ENCODE data around the gene COL15A1.
A peak's percentile ranks its signal among the peaks of the same experiment; 100 is the strongest.

COL15A1 gene

DNA sequence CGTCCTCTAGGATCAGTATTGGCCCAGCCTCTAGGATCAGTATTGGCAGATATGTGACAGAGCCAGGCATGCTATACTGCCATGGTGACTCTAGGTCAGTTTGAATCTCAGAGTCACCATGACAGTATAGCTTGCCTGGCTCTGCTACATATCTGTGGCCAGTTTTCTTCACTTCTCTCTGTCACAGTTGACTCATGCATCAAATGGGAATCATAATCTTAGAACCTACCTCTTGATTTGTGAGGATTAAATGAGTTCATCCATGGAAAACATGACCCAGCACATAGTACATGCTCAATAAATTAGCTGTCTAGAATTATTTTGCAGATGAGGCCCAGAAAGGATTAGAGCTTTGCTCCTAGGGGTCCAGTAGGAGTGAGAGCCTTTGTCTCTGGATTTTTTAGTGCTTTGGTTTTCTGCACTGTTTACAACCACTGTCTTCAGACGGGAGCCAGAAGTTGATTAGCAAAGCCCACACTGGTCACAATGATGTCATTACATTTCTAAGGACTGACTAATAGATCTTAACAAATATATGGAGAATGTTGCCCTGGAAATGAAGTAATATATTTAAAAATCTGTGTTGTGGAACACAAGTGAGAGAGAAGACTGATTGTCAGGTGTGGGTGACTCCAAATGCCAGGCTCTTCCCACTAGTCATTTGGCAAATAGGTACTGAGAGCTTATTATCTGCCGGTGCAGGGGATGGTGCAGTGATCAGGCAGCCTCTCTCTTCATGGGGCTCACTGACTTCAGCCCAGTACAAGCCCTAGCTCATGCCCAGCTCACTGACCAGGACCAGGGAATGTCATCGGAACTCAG, 76.0 kb downstream of the COL15A1 start:
- no peak for DNase-seq

DNA sequence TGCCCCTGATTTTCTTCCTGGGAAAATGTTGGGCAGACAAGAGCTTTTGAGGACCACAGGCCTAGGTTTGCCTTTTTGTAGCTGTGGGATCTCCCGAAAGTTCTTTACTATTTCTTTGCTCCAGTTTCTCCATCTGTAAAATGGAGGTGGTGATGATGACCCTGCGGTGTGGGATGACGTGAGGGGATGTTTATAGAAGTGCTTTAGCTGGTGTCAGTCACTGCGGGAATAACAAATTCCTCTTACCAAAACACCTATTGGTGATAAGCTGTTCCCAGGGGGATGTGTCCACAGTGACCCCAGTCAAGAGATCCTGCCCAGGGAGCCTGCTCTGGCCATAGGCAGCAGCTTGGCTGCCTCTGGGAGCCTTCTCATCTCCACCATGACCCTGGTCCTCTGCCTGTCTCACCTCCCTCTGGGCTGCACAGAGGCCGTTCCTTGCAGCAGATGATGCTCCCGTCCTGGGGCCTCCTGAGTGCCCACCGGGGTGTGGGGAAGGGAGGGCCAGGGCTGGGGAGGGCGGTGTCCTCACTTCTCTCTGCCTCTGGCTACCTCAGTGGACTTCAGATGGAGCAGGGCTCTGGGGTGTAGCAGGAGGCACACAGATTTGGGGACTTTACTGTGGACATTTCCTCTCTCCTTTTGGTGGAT, 77.2 kb downstream of the COL15A1 start:
- DNase-seq, result no peak

DNA sequence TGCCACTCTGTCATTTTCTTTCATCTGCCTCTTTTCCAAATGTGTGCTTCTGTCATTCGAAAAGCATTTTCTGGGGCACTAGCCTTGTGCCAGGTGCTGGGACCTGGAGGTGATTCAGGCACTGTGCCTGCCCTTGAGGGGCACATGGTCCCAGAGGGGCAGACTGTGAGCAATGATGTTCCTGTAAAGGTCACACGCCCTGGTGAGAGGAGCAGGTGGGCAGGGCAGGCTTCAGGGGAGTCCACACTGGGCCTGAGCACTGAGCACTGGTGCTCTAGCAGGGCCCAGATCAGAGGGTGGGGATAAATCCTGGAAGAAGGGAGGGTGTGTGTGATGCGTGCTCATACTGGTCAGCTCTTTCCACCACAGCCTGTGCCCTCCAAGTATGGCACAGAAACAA, 77.8 kb downstream of the COL15A1 start:
- DNase-seq, result no peak

DNA sequence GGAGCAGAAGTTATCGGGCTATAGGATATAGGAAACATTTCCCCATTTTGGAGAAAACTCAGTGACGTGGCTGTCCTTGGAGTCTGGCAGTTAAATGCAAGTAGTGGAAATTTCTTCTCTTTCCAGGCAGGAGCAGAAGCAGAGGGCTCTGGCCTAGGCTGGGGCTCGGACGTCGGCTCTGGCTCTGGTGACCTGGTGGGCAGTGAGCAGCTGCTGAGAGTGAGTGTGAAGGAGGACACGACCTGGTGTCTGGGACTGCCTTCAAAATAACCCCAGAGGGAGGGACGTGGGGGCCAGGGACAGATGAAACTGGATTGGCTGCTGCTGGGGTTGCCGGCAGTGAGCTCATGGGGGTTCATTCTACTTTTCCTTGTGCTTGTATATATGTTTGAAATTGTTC, 79.5 kb downstream of the COL15A1 start:
- no peak for DNase-seq

DNA sequence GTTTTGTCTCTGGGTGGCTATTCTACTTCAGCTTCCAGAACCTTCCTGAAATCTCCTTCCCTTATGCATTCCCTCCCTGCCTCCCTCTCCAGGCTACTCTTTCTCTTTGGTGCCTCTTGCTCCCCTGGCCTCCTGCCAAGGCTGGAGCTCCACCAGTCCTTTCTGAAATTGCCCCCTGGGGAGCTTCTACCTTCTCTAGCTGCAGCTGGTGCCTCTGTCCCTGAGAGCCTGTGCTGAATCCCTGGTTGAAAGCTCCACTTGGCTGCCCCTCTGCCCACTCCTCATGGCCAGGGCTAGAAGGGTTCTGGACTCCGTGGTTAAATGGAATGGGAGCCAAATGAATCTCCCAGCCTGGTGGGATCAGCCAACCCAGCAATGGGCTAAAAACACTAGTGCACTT, 80.1 kb downstream of the COL15A1 start:
- peak; percentile 72 to 91 (median 72) for DNase-seq

DNA sequence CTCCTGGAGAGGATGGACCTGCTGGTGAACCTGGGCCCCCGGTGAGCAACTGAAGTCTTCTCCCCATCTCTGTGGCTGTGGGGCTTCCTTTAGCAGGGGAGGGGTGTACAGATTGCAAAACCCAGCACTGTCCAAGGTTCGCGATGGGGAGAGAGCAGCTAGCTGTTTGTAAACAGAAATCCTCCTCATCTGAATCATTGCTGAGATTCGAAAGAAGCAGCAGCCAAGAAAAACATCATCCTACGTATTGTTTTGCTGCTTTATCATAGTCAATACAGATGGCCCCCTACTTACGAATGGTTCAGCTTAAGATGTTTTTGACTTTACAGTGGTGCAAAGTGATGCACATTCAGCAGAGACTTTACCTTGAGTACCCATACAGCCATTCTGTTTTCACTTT, 81.3 kb downstream of the COL15A1 start:
- no peak for DNase-seq

DNA sequence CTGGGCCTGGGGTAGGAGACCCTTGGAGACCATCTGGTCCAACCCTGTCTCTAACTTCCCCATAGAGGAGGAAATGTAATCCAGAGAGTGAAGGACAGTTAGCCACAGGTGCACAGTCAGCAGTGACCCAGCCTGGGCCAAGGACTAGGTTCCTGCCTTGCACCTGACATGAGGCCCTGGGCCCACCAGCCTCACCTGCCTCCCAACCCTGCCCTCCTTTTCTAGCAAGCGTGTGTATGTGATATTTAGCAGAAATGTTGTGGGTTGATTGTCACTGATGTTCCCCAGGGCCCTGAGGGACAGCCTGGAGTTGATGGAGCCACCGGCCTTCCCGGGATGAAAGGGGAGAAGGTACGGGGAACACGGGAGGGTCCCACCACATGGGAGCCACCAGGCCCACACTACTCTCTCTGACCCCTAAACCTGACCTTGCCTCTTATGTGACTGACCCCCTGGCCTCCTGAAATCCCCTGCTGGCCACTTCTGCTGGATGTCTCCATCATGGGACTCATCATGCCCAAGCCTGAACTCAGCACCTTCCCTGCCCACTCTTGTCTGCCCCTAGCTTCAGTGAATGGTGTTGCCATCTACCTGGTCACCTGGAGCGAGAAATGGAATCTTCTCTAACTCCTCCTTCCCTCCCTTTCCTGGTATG, 82.0 kb downstream of the COL15A1 start:
- DNase-seq, result no peak

DNA sequence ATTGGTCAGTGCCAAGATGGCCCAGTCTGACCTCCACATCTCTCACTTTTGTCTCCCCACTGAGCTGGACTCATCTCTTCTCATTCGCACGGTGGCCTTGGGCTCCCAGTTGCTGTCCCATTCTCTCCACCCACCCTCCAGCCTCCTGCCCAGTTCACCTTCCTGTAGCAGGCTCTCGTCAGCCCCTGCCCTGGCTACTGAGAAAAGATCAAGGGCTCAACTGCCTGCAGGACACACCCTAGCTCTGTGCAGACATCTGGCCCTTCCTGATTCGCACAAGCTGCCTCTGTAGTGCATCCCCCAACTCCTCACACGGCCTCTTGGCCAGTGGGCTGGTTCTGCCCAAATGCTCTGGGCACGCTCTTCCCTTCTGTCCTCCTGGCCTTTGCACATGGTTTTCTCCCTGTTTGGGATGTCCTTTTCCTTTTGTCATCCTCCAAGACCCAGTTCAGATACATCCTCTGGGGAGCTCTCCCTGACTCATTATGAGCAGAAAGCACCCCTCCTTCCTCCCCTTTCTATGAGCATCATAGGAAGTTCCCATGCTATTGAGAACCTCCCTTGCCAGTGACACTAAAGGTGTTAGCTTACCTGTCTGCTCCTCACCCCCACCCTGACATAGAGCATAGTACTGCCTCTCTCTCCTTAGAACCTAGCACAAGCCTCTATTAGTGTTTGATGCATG, 82.7 kb downstream of the COL15A1 start:
- no peak for DNase-seq

DNA sequence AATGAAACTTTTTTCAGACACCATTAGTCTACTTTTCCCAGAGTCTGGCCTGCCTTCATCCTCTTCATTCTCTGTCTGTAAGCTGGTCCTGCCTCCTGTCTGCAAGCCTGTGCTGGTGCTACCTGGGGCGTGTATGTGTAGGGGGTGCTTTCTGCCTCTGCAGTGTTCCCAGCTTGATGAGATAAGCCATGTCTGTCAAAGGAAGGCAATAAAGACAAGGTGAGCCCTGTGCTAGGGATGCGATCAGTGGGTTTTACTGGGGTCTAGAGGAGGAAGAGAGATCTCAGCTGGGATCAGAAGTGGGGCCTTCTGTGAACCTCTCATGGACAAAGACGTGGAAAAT, 83.2 kb downstream of the COL15A1 start:
- DNase-seq, result no peak

DNA sequence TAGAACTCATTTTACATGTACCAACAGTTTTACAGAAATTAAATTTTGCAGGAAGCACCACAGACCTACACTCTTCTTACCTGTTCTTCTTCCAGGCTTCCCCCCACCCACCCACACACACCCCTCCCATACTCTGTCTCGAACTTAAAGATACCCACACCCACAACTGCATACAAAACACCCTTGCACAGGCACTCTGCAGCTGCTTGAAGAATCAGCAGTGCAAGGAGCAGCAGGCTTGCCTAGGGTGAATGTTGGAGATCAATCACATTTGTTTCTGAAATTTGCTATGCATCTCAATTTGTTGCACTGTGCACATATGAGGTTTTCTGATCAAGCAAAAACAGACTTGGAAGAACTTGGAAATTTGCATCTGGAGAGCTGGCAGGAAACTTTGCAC, 83.7 kb downstream of the COL15A1 start:
- no peak for DNase-seq

DNA sequence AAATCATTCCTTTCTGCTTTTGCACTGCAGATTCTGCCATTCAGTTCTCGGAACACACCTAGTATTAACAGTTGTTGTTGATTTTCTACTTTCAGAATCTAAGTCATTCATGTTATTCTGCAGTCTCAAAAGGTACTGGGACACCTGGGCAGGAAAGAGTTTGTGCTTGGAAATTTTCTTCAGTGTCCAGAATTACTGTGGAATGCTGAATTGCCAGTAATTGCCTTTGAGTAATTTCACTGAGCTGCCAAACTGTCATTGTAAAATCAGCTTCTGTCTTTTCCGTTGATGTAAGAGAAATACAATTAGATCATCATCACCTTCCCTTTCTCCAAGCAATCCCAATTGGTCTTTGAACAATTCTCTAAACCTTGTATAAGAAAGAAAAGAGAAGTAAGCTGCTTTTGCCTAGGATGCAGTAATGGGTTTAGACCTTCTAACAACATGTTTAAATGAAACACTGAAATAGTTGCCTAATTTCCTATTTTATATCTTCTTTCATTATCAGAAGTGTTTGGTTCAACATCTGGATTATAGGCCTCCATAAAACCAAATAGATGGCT, 85.5 kb downstream of the COL15A1 start:
- no peak for DNase-seq

DNA sequence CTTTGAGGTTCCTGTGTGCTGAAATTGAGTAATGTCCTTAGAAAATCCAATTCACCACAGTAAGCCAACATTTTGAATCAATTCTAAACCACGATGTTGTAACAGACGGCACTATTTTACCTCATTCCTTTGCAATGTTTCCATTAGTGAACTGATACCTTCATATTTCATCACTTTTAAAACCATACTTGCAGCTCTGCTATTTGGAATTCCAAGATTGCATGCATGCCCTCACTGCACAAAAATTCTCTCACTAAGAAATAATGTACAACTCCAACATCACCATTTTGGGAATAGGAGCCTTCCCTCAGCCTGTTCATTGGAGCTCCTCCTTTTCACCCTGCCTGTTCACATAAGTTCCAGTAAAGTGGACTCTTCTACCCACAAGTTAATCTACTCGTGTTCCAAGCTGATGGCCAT, 86.4 kb downstream of the COL15A1 start:
- DNase-seq, result no peak

DNA sequence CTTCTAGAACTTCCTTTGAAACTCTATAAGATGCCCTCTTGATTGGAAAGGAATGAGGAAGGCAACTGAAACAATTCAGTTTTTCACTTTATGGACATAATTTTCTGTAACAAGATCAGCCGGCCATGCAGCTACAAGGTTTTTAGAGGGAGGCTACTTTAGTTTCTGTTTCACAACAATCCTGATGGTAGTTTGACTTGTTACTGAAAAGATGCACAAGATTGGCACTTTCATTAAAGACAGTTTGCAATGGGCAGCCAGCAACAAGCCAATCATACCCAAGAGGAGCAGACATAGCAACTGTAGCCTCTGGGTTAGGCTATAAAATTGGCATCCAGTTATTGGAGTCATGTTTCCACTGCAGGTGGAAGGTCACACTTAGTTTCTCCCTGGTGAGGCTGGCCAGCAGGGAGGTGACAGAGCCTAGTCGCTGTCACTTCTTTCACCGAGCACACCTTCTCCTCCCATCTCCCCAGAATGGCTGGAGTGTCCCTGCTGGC, 87.0 kb downstream of the COL15A1 start:
- DNase-seq, result no peak

DNA sequence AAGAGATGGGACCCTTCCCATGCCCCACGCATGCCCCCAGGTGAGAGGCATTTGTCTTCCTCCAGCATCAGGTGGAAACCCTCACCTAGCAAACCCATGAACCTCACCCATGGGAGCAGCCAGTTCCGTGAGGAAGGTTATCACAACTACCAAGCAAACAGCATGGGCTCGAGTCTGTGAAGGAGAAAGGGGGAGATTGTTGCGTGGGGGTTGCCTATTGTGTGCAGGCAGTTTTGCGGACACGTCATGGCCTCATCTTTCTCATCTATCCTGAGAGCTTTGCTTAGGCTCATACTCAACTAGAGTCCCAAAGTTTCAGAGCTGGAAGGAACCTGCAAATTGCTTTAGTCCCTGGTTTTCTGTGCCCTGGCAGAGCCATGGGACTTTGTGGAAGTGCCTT, 87.6 kb downstream of the COL15A1 start:
- DNase-seq, result no peak

DNA sequence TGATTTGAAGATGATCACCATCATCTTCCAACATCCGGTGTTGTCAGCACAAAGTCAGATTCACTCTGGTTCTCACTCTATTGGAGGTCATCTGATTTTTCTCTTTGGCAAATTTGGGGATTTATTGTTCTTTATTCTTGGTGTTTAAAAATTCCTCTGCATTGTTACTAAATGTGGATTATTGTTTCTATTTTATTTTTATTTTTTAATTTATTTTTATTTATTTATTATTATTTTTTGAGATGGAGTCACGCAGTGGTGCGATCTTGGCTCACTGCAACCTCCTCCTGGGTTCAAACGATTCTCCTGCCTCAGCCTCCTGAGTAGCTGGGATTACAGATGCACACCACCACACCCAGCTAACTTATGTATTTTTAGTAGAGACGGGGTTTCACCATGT, 88.3 kb downstream of the COL15A1 start:
- DNase-seq, result no peak

DNA sequence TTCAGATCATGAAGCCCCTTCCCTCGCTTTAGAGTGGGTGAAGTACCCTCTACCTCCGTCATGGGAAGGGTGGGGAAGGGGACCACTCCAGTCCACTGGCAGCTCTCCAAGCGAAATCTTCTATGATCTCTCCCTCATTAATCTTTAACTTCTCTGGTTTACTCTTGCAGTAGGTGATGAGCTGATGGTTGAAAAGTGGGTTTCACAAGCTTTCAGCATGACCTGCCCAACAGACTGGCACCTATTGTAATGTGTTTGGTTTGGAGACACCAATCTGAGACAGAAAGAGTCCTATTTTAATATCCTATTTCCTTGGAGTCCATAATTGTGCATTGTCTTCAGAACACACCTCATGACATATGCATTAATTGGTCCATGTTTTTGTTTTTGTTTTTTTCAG, 90.4 kb downstream of the COL15A1 start:
- no peak for DNase-seq

DNA sequence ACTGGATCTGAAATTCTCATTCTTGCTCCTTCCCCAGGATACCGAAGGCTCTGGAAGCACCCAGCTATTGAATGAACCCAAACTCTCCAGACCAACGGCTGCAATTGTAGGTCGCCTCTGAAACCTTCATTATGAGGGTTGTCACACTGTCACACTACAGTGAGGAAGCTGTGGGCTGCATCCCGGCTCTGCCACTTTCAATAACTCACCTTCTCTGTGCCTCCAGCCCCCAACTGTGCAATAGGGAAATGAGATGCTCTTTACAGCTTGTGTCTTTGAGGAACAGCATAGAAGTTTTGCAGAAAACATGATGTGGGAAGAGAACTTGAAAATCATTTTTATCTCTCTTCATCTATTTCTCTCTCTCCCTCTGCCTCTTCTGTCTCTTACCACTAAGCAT, 91.6 kb downstream of the COL15A1 start:
- no peak for DNase-seq

DNA sequence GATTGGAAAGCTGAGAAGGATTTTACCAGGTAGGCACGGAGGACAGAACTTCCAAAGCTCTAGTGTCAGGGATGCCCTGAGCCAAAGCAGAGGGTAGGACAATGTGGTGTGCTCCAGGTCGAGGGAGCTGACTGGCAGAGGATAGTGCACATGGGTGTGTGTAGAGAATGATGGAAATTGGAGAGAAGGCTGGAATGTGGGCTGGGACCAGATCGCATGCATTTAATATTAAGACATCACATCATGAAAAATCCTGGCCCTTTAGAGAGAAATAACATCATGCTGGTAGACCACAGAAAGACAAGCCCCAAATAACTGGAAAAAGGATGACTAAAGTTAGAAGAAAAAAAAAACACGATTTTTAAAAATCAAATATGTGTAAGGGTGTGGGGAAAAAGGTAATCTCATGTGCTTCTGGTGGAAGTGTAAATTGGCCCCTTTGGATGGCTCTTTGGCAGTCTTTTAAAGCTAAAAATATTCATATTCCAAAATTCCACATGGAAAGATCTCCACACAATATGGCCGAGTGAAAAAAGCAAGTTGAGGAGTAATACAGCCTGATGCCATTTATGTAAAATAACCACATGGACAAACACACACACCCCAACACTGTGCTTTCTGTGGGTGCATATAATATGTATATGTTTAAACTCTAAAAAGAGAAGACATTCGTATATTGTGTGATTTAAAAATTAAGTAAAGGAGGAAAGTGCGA, 94.2 kb downstream of the COL15A1 start:
- no peak for DNase-seq

DNA sequence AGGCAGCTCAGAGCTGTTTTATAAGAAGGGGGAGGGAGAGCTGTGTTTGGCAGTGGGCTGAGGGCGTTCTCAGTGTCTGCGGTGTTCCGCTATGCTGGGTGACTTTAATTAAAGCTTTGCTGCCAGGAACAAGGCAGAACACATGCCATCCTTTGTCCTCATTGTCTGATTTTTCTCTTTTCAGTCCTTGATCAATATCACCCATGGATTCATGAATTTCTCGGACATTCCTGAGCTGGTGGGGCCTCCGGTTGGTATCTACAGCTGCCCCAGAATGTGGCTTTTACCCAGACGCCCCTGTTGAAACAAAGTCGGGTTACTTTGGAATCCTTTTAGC, 94.7 kb downstream of the COL15A1 start:
- no peak for DNase-seq

DNA sequence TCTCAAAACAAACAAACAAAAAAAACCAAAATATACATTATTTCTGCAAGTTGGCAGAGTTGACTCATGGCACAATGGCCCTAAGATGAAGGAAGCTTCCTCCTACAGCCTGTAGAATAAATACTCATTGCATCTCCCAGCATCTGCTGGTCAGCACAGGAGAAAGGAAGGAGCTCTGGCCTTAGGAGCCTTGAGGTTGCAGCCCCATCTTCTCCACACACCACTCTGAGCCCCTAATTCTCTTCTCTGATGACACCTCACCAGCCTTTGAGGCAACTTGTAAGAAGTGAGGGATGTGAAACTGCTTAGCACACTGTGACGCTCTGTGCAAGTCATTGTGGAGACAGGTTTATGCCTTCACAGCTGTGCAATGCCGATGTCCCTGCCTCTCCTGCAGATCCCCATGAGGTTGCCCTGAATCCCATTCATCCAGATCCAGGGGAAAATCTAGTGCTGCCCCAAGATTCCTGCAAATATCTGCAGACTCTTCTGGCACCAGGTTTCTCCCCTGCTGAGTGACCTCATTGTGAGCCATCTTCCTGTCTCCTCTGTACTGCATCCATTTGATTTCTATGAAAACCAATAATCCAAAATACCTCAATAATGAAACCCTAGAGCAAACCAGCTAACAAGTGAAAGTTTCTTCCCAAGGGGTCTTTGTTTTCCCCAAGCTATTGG, 95.9 kb downstream of the COL15A1 start:
- no peak for DNase-seq

DNA sequence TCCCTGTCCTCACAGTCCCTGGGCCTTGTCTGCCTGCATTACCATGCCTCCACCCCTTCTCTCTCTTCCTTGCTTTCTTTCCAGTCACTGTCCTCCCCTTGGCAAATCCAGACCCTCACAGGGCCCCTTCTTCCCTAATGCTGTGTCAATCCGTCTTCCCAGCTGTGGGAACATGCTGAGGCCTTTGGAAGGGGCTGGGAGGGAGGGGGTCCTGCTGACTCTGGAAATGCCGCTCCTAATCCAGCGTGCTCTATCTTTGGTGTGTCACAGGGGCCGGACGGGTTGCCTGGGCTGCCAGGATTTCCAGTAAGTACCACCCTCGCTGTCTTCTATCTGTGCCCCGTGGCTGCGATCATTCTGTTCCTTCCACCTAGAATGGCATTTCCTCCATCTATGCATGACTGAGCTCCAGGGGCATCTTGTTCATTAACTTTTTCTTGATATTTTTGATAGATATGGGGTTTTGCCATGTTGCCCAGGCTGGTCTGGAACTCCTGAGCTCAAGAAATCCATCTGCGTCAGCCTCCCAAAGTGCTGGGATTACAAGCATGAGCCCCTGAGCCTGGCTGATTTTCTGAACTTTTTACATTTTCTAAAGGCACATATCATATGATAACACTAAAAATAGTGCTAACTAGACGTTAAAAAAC, 96.7 kb downstream of the COL15A1 start:
- no peak for DNase-seq

All from NCI-H1417 (cell line).